ENCODE data around the gene TSPAN9.
A peak's percentile ranks its signal among the peaks of the same experiment; 100 is the strongest.

The TSPAN9 gene

DNA sequence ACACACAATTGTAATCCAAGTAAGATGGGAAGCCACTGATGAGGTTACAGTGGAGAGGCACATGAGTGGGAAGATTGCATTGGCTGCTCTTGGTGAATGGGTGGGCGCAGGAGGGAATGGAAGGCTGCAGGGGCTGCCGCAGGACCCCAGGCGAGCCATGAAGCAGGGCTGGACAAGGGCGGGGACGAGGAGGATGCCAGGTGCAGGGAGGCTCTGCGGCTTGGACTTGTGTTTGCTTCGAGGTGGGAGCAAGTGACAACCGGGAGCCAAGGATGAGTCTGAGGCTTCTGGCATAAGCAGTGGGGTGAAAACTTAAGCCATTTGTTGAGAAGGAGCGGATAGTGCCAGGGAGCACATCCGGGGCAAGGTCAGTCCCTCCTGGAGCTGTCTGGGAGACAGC lies 115.0 kb downstream of the TSPAN9 start:
- DNase-seq = no peak

- DNase-seq = no peak
Observed at GRCh38 chr12:3193131-3193530, 116.0 kb downstream of the TSPAN9 start.

- DNase-seq = no peak
Observed at GRCh38 chr12:3193755-3194154, 116.6 kb downstream of the TSPAN9 start.

DNA sequence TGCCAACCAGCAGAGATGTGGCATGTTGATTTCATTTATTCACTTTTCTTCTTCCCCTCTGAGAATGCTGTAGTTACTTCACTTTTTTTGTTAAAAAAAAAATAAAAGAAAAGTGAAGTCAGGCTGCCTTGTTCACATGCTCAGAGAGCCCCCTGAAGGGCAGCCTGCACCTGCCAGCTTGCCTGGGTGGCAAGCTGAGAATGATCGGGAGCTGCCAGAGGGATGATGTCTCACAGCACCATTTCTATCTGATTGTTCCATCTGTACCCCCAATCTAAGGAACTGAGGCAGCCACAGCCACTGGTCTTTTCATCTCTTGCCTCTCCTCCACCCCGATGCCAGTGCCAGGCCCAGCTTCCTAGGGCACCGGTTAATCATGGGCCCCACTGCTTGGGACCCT lies 118.2 kb downstream of the TSPAN9 start:
- no peak for DNase-seq

DNA sequence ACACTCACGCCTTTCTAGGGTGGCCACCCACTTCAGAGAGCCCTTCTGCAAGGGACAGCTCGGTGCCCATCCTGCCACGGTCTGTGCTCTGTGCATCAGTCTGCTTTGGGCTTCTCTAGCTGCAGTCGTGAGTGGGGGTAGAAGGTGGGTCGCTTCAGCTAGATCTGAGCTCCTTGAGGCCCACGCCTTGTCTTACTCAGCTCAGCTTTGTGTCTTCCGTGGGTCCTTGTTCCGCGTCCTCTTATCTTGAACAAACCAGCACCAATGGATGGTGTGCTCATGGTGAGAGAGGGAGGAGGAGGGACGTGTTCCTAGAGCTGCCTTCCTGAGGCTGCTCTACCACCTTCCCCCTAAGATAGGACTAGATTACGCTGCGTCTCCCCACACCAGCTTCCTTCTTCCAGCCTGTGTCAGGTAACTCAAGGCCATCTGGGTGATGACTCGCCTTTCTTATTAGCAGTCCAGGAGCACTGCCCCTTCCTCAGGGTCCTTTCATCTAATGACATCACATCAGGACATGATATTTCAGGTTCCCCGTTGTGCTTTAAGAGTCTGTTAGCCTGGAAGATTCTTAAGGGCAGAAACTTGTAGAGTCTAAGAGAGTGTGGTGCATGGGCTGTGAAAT lies 118.8 kb downstream of the TSPAN9 start:
- DNase-seq = no peak

DNA sequence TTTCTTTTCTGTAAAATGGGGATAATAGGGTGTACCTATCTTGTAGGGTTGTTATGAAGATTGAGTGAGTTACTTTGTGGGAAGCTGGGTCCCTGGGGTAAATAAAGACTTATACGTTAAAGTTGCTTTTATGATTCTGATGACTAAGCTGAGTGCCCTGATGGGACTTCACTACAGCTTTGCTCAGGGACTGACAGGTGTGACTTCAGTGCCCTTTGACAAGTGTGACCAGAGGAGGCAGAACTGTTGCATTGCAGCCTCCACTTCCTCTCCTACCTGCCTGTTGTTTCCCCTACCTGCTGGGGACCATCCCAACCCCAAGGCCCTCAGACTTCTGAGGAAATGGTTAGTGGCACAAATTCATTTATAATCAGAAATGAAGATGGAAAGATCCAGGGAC lies 119.3 kb downstream of the TSPAN9 start:
- DNase-seq = no peak

DNA sequence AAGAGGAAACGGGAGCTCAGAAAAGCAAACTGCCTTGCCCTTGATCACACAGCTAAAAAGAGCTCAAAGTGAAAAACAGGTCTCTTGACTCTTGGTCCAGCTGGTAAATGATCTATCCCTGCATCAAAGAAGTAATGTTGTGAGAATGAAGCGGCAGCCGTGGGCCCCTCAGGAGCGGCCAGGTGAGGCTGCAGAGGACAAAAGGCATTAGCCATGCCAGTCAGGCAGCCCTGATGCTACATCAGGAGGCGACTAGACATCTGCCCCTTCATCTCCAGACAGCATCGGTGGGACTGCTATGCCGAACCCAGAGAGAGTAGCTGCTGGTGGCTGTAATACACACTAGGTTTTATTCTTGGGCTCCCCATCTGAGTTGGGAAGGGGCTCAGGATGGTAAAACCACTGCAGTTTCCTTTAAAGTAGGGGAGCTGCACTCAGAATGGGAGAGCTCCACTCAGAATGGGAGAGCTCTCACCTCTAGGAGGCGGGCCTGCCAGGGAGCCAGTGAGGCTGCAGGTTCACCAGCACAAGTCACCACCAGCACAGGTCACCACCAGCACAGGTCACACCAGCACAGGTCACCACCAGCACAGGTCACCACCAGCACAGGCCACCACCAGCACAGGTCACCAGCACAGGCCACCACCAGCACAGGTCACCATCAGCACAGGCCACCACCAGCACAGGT lies 120.1 kb downstream of the TSPAN9 start:
- no peak for DNase-seq

GRCh38 chr12:3199551-3200031 lies 122.4 kb downstream of the TSPAN9 start:
- no peak for DNase-seq

DNA sequence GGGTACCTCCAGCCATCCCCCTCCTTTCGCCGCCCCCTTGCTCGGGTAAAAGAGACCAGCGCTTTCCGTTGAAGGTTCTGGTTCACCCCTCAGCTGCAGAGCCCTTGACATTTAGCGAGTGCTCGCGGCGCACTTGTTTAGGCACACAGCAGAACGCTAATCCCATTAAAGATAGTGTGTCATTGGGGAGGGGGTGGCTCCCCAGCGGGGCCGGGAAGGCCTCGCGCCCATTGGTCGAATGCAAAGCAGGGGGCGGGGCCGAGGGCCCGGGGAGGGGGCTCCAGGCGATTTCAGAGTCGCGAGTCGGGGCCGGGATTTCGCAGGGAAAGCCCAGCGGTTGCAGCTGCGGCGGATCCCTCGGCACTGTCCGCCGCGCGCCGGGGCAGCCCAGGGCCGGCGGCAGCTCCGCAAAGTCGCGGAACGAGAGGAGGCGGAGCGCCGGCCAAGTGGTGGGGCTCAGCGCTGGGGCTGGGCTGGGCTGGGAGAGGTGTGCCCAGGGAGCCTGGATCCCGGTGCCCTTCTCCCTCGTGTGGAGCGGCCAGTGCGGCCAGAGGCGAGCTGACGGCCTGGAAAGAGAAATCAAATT lies 122.9 kb downstream of the TSPAN9 start:
- peak; percentile 46 to 85 (median 51) for DNase-seq

- DNase-seq = peak in 1 of 3 donors; percentile 21
Observed at GRCh38 chr12:3200814-3201233, 123.6 kb downstream of the TSPAN9 start.

DNA sequence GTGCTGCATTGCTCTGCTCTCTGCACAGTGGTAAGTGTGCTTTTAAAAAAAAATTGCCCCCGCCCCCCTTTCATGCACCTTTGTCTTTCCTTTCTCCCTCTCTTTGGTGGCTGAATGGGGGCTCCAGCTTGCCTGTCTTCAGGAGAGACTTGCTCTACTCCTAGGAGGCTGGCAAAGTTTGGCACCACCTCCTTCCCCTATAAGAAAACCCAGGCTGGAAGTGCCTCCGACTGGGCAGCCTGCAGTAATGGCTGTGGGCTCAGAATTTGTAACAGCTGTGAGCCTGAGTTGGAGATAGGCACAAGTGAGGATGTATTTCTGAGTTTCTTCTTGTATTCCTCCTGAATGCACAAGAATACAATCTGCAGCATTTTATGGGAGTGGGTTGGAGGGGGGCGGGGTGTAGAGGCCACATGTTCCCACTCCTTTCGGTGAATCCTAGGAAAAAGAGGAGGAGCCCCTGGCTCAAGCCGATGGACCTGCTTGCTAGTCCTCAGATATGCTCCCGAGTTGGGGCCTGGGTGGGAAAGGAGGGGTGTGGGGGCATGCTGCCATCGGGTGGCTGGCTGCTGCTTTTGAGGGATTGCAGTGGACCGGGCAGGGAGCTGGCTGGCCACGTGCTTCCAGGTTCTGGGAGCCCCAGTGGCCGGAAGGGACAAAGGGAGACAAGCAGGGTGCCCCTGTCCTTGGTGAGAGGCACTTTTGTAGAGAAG lies 124.3 kb downstream of the TSPAN9 start:
- DNase-seq = no peak

DNA sequence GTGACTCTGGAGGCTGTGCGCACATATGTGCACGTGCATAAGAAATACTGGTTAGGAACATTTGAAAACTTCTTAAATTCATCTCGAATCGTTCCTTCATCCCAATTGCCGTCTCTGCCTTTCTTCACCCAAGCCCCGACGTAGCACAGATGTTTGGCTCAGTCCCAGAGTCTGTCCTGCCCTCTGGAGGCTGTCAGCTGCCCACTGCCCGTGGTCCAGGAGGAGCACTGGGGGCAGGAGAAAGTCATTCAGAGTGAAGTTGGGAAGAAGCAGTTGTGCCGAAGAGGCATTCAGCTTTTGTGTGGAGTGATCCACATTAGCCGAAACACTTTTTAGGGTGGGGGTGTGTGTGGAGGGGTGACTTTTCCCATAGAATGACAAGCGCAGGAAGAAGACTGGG lies 124.9 kb downstream of the TSPAN9 start:
- DNase-seq = no peak

DNA sequence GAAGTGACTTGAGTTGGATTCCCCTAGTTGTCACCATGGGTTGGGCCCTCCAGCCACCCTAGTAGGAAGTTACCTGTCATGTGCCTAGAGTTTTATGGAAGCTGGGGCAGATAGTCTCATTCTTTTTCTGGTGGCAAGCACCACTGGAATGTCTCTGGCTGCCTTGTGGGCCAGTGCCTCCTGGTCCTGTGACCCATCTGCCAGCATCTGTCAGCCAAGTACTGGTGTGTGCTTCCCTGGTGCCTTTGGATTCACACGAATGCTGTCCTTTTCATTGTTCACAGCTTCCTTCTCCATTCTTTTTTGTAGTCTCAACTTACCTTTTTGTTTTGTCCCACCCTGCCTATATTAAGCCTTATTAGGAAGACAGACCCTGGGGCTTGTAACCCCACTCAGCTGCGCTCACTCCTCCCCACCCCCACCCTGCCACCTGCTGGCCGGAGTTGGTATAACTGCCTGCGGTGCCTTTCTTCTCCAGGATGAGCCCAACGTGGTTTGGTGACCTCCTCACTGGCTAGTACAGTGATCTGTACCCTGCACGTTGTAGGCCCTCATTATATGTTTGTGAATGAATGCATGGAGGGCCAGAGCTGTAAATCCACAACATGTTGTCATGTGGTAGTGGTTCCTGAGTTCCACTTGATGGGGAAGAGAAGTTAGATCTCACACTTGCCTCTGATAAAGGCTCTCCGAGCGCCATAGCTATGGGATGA lies 125.7 kb downstream of the TSPAN9 start:
- DNase-seq = peak; percentile 50 to 74 (median 65)

DNA sequence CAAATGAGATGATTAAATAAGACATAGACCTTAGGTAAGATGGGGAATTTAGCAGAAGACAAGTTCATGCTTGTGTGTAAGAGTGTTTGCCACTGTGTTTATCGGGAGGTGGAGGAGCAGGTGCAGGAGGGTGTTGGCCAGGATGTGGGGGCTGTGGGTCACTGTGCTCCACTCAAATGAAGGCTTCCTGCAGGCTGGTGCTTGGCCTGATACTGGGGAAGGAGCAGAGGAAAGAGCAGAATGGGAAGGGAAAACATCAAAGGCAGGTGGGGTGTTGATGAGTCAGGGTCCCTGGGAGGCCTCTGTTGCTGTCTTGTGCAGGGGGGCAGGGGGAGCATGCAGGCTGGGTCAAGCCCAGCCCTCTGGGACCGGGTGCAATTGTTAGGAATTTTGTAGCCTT lies 126.5 kb downstream of the TSPAN9 start:
- DNase-seq = no peak

GRCh38 chr12:3204143-3204542 lies 127.0 kb downstream of the TSPAN9 start:
- DNase-seq = no peak

- DNase-seq = no peak
Observed at GRCh38 chr12:3204730-3205531, 127.8 kb downstream of the TSPAN9 start.

DNA sequence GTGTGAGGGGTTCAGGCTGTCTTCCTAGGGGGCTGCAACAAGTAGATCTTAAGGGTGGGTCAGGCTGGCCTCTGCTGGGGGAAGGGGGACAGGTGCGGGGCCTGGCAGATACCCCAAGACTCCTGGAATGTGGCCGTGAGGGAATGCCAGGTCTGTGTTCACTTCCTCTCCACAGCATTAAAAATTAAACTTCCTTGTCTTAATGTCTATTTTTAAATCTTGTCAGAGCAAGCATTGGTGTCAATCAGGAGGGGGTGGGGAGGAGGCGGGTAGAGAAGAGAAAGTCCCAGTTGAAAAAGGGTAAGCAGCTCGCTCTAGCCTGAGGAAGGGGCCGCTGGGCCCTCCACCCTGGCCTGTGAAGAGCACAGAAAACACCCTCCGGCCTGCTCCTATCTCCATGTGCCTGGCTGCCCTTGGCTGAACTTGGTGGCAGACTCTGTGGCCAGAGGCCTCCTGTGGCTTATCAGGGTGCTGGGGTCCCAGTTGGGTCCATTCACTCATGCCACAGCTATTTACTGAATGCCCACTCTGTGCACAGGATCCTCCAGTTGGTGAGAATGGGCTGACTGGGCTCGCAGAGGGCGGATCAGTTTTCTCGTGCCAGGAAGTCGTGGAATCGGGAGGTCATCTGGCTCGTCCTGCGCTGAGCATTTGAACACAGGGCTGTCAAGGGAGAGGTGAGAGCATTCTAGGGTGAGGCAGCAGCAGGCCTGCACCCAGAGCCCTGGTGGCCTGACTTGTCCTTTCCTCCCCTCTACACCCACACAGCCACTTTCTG lies 128.8 kb downstream of the TSPAN9 start:
- DNase-seq = peak; percentile 30 to 38 (median 30)

DNA sequence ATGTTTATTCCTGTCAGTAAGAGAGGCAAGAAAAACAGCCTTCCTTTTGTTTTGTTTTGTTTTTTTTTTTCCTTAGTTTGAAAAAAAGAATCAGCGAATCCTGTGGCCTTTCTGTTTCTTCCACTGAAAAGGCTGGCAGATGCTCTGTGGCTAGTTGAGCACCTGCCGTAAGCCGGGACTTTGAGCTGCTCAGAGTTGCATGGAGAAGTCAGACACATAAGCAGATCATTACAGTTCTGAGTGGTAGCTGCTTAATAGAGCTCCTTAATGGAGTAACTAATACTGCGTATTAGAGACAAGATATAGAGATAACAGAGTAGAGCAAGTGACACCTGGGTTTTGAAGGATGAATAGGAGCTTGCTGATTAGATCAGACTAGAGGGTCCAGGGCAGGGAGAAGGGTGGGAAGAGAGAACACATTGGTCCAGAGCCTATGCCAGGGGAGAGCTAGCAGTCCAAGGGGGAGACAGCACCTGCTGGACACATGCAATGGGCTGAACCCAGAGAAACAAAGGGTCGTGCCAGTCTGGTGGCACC lies 129.4 kb downstream of the TSPAN9 start:
- no peak for DNase-seq

GRCh38 chr12:3207175-3207574 lies 130.0 kb downstream of the TSPAN9 start:
- no peak for DNase-seq

- no peak for DNase-seq
Observed at GRCh38 chr12:3207858-3208257, 130.7 kb downstream of the TSPAN9 start.

DNA sequence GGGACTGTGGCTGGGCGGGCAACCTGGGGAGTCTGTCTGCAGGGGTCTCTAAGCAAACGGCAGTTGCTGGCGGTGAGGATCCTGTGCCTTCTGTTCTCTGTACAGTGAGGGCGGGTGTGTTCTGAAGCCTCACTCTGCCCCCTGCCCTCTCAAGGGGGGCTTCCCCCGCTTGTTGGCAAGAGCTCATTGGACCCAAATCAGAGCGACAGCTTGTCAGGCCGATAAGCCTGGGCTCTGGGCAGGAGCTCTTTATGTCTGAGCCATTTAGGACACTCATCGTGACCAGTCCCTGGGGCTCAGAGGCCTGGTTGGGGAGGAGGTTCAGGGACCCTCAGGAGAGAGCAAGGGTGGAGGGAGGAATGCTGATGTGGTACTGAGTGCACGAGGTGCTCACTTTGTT lies 136.0 kb downstream of the TSPAN9 start:
- no peak for DNase-seq
